ENCODE measurements around the gene TSR3. TPM values are rescaled to one million over a fixed set of nuclear protein-coding genes. Genes with fewer than 3 reads are reported as not detected.
"Not testable (repeated sequence)": the region's sequence is repeated elsewhere in the genome, so short reads cannot be mapped to it uniquely, and the experiment has no call there.

TSR3 gene
- total RNA-seq, 1 experiment from 2014 or later, result 52.7 TPM

- H2AFZ ChIP-seq (ENCODE audit: low read depth, low read length, poor library complexity, severe bottlenecking); H3K27ac ChIP-seq (ENCODE audit: low read depth, low read length); BruUV-seq (replicated peaks); H3K4me3 ChIP-seq (replicated peaks in 1 of 2; ENCODE audit: low read depth in 1 of 2, low read length in 2 of 2); H3K9me3 ChIP-seq (ENCODE audit: control insufficient read depth in 1 of 2, insufficient read depth in 1 of 2, low read depth in 1 of 2, low read length in 2 of 2); H3K9me2 ChIP-seq (ENCODE audit: insufficient read depth); intact Hi-C loops (cut with micrococcal nuclease); DNase-seq (ENCODE audit: low read depth, low spot score); H4K20me1 ChIP-seq (ENCODE audit: insufficient read depth); H3K79me2 ChIP-seq (ENCODE audit: insufficient read depth, low read length); RAD21 ChIA-PET (ENCODE audit: low non-redundant PET in 1 of 2, low total read pairs in 2 of 2, uncharacterized antibody in 2 of 2, unreplicated experiment in 2 of 2); H3K36me3 ChIP-seq (ENCODE audit: control insufficient read depth in 1 of 2, insufficient read depth in 2 of 2, low read length in 2 of 2); H3K9ac ChIP-seq (ENCODE audit: low read length); ATAC-seq; CTCF ChIA-PET; H3K27me3 ChIP-seq (ENCODE audit: insufficient read depth, low read length); H3K4me2 ChIP-seq (ENCODE audit: low read length); POLR2A ChIA-PET: not testable (repeated sequence)
- peaks cover 15 to 17% of the 10 kb centered on the region in 2 experiments; a peak in 3 of 4 replicates for H3K4me1 ChIP-seq (ENCODE audit: control insufficient read depth in 1 of 2, insufficient read depth in 2 of 2, low read length in 2 of 2)
These were observed 23.5 kb downstream of the TSR3 start for GRCh38 chr16:1328136-1328535.

GRCh38 chr16:1327619-1327947 lies 24.1 kb downstream of the TSR3 start:
- Histone ChIP-seq H3K27me3 (ENCODE audit: insufficient read depth, low read length) (no peaks in the 10 kb centered on the region), H3K4me1 (ENCODE audit: control insufficient read depth in 1 of 2, insufficient read depth in 2 of 2, low read length in 2 of 2) (peaks cover 12 to 14% of the 10 kb centered on the region in 2 experiments; a peak in 3 of 4 replicates), H3K9me3 (ENCODE audit: control insufficient read depth in 1 of 2, insufficient read depth in 1 of 2, low read depth in 1 of 2, low read length in 2 of 2) (no peaks in the 10 kb centered on the region; a peak in 1 of 4 replicates), H3K36me3 (ENCODE audit: control insufficient read depth in 1 of 2, insufficient read depth in 2 of 2, low read length in 2 of 2) (peaks cover 8 to 9% of the 10 kb centered on the region in 2 experiments; a peak in 3 of 4 replicates), H2AFZ (ENCODE audit: low read depth, low read length, poor library complexity, severe bottlenecking) (no peak overlapping the region), H3K79me2 (ENCODE audit: insufficient read depth, low read length) (no peaks in the 10 kb centered on the region), H3K4me2 (ENCODE audit: low read length) (no peak overlapping the region), H3K27ac (ENCODE audit: low read depth, low read length) (no peak overlapping the region), H4K20me1 (ENCODE audit: insufficient read depth) (peaks cover 4% of the 10 kb centered on the region; the same call in 1 of the 2 replicates), H3K9me2 (ENCODE audit: insufficient read depth) (no peaks in the 10 kb centered on the region), H3K4me3 (replicated peaks in 1 of 2; ENCODE audit: low read depth in 1 of 2, low read length in 2 of 2) (no peak overlapping the region), H3K9ac (ENCODE audit: low read length) (no peak overlapping the region)
- ATAC-seq (no peak), DNase-seq (ENCODE audit: low read depth, low spot score) (no peak)
- RAD21 ChIA-PET (ENCODE audit: low non-redundant PET in 1 of 2, low total read pairs in 2 of 2, uncharacterized antibody in 2 of 2, unreplicated experiment in 2 of 2), result no interaction called here
- CTCF ChIA-PET, result no interaction called here
- no TSS peak for BruUV-seq (replicated peaks)
- TF ChIP-seq CTCF (IDR thresholded peaks at IDR 0.05 in 2 of 3, conservative IDR thresholded peaks at IDR 0.05 in 1 of 3; ENCODE audit: borderline replicate concordance in 1 of 3, insufficient read depth in 1 of 3, low read depth in 2 of 3, low read length in 2 of 3) (no peak), EZH2 (IDR thresholded peaks at IDR 0.05) (no peak), ELF1 (IDR thresholded peaks at IDR 0.05; ENCODE audit: borderline replicate concordance, low read depth) (no peak), SRF (IDR thresholded peaks at IDR 0.05; ENCODE audit: low read depth) (no peak), RAD21 (IDR thresholded peaks at IDR 0.05; ENCODE audit: low read depth) (no peak), SIN3A (IDR thresholded peaks at IDR 0.05; ENCODE audit: low read depth) (no peak), MAX (IDR thresholded peaks at IDR 0.05) (no peak), ZFX (IDR thresholded peaks at IDR 0.05) (no peak), ZBTB33 (IDR thresholded peaks at IDR 0.05; ENCODE audit: extremely low read depth, insufficient replicate concordance, low read length) (no peak), JUND (IDR thresholded peaks at IDR 0.05) (no peak), SP1 (IDR thresholded peaks at IDR 0.05; ENCODE audit: low read depth) (no peak)
- POLR2A ChIA-PET, result no interaction called here
- intact Hi-C loops (cut with micrococcal nuclease), result no loop called here
